Posterior cingulate gyrus (tissue), 11 donors: ENCODE data around the gene PJA1.

Experiments used
- DNase-seq, 10 donors: peaks; one replicate each; pipeline versions ENCODE4 v3.0.0 to v3.0.0-alpha.2; 2020 to 2021; ENCODE audit warnings: mixed read lengths in 3 of 10
- intact Hi-C: fragments of 100-400 bp; cut with DNase I; formaldehyde crosslinking; loops from one replicate; pipeline ENCODE4 v1.15.1; 2023

Gene PJA1

DNA sequence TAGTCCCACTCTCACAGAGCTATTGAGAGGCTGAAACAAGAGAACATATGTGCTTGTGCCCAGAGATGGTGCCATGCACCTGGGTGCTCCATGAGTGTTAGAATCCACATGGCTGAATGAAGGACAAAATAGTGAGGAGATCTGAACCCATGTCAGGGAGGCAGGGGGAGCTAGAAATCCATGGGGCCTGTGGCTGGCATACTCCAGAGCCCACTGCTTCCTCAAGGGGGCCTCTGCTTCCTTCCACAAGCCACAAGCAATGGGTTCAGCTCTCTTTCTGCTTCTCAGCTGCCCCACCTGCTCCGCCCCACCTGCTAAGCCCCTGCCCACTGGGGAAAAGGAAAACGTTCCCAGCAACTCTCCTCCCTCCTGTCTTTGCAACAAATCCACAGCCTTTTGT lies 46.1 kb downstream of the PJA1 start:
- DNase-seq: peak in 1 of 10 donors; percentile 30
- intact Hi-C loops: no loop called here

- peak in 2 of 10 donors; percentile 10 to 16 for DNase-seq
- intact Hi-C loops: no loop called here
These were observed 47.3 kb downstream of the PJA1 start for GRCh38 chrX:69117876-69118526.

DNA sequence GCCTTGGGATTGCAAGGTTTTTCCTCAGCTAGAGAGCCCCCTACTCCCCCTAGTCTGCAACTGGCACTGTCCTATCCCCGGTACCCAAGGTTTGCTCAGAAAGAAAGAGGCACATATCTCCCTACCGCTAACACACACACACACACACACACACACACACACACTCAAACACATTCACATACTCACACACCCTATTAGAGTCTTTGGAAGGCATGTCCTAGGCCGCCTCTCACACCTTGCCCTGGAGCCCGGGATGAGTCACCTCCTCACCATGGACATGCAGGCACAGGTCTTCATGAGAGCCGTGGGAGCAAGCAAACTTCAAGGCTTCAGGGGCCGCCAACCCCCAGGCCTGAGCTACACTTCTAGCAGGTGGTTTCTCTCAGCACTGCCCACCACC lies 49.2 kb downstream of the PJA1 start:
- intact Hi-C loops: no loop called here

DNA sequence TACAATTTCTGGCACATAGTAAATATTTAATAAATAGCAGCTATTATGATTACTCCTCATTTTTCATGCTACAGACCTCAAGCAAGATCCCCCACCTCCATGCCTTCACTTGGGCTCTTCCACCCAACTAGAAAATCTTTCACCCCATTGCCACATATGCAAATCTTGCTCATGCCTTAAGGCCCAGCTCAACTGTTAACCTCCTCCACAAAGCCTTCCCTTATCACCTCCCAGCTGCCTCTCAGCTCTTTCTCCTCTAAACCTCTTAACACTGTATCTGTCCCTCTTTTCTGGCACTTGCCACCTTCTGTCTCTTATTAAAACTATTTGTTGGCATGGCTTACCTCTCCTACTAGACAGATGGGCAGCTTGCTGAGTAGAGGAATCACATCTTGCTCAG lies 51.5 kb downstream of the PJA1 start:
- intact Hi-C loops: no loop called here
- DNase-seq: no peak

More for the DNA sequence above, 49.2 kb downstream of the PJA1 start:
- peak in 1 of 10 donors; percentile 41 for DNase-seq
